OCI-LY3 (cell line): Measurements from ENCODE around the gene ARID1B.

Experiments
- CTCF ChIP-seq: fragments of 200-600, 300-600 bp; sonication (generic); IDR thresholded peaks from 2 replicates; pipeline ENCODE4 v1.5.1; 2014; ENCODE audit warnings: antibody characterized with exemption, low read length, low read depth
- EZH2phosphoT487 ChIP-seq: fragments of 200-600 bp; shearing (Covaris generic); IDR thresholded peaks from 2 replicates; pipeline ENCODE4 v1.6.1; 2018; ENCODE audit warnings: antibody characterized with exemption, mixed run types, low read depth

GRCh38 chr6:156885562-156885961, 108.4 kb downstream of the ARID1B start:
- TF ChIP-seq CTCF: no peak
- TF ChIP-seq EZH2phosphoT487: no peak
